HG03575 (cell line): ENCODE results near the gene SPOP.
"Not testable (repeated sequence)": the region's sequence is repeated elsewhere in the genome, so short reads cannot be mapped to it uniquely, and the experiment has no call there.

Experiments
- ATAC-seq: cut with Tn5 transposase; IDR thresholded peaks from one replicate; pipeline ENCODE4 v1.9.1; 2021; ENCODE audit not compliant: unreplicated experiment, insufficient number of reproducible peaks, low FRiP score; ENCODE audit errors: extremely low read depth

The SPOP gene

GRCh38 chr17:49579522-49579921 is 98.4 kb downstream of the SPOP start:
- ATAC-seq = no peak

- no peak for ATAC-seq
Measured at GRCh38 chr17:49578952-49579500, 98.9 kb downstream of the SPOP start.

- ATAC-seq = no peak
Measured at GRCh38 chr17:49578414-49578813, 99.5 kb downstream of the SPOP start.

GRCh38 chr17:49577963-49578362 is 99.9 kb downstream of the SPOP start:
- ATAC-seq = no peak

- no peak for ATAC-seq
Measured at GRCh38 chr17:49577650-49577934, 100.3 kb downstream of the SPOP start.

- no peak for ATAC-seq
Measured at GRCh38 chr17:49576917-49577649, 100.8 kb downstream of the SPOP start.

- ATAC-seq = no peak
Measured at GRCh38 chr17:49576088-49576916, 101.6 kb downstream of the SPOP start.

- ATAC-seq = no peak
Measured at GRCh38 chr17:49575679-49576087, 102.2 kb downstream of the SPOP start, which contains the start of gene NXPH3. Gene NXPH3 (plus strand): TSS chr17:49575871. CDS start chr17:49576220, 349 bp downstream.

GRCh38 chr17:49574945-49575678 is 102.8 kb downstream of the SPOP start:
- ATAC-seq = no peak

GRCh38 chr17:49574323-49574781 is 103.5 kb downstream of the SPOP start:
- no peak for ATAC-seq

- no peak for ATAC-seq
Measured at GRCh38 chr17:49573510-49574322, 104.2 kb downstream of the SPOP start.

- no peak for ATAC-seq
Measured at GRCh38 chr17:49572806-49573420, 105.0 kb downstream of the SPOP start.

GRCh38 chr17:49572226-49572625 is 105.7 kb downstream of the SPOP start:
- ATAC-seq = no peak

- ATAC-seq = no peak
Measured at GRCh38 chr17:49571764-49572163, 106.1 kb downstream of the SPOP start.

GRCh38 chr17:49571283-49571682 is 106.6 kb downstream of the SPOP start:
- ATAC-seq = no peak

GRCh38 chr17:49570540-49571242 is 107.2 kb downstream of the SPOP start:
- no peak for ATAC-seq

GRCh38 chr17:49568695-49569047 is 109.2 kb downstream of the SPOP start:
- ATAC-seq = not testable (repeated sequence)
